ENCODE data around the gene FOXO3. TPM values are rescaled to one million over a fixed set of nuclear protein-coding genes. Genes with fewer than 3 reads are reported as not detected.
A peak's percentile ranks its signal among the peaks of the same experiment; 100 is the strongest.

FOXO3 gene
- total RNA-seq, 3 donors from 2014 or later (not counting 1 experiment from before 2014, with no cell fraction given): 43.1 to 70.4 (median 51.3) TPM

DNA sequence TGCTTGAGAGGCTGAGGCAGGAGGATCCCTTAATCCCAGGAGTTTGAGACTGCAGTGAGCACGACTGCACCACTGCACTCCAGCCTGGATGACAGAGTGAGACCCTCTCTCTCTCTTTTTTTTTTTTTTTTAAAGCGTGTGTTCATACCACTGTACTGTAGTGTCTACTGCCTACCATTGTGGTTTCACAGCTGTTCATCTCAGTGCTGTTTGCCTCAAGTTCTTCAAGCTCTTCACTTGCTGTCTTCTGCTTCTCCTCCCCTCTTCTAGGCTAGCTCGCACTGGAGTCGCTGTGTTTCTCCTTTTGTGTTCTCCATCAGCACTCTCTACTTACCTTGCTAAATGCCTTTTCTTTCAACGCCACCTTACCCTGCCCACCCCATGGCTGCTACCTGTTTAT, 7.4 kb downstream of the FOXO3 start:
- Histone ChIP-seq H3K27me3 (ENCODE audit: control insufficient read depth, insufficient read depth, low read length) (no peaks in the 10 kb centered on the region), H3K4me3 (ENCODE audit: low read length) (no peak overlapping the region), H3K36me3 (ENCODE audit: control insufficient read depth, insufficient read depth, low read length) (peaks cover 33% of the 10 kb centered on the region), H3K9me3 (ENCODE audit: control insufficient read depth, insufficient read depth, low read length) (no peaks in the 10 kb centered on the region), H3K27ac (ENCODE audit: low read length) (no peak overlapping the region), H3K4me1 (ENCODE audit: control insufficient read depth, insufficient read depth, low read length) (peaks cover 25% of the 10 kb centered on the region)
- intact Hi-C loops (cut with micrococcal nuclease): loop anchor here (1.0 to 5.0 kb wide), 3 partner anchors 8 to 69 kb away; partner anchors contain the start of gene FOXO3
- no peak for DNase-seq
- WGBS (ENCODE audit: insufficient coverage): 31% methylated on average over 4 of the region's 5 CpGs
- peak; percentile 67 to 81 (median 73) for ATAC-seq
- Mint-ChIP-seq H3K9me3 (no peaks in the 10 kb centered on the region), H3K4me1 (peaks cover 72 to 75% of the 10 kb centered on the region in 2 donors), H3K36me3 (peaks cover 10% of the 10 kb centered on the region), H3K27me3 (ENCODE audit: low read depth in 2 of 2) (no peaks in the 10 kb centered on the region), H3K27ac (peak overlapping the region; percentile 60 to 66), H3K4me3 (peak overlapping the region; percentile 79)
- TF ChIP-seq, protein P1, sequence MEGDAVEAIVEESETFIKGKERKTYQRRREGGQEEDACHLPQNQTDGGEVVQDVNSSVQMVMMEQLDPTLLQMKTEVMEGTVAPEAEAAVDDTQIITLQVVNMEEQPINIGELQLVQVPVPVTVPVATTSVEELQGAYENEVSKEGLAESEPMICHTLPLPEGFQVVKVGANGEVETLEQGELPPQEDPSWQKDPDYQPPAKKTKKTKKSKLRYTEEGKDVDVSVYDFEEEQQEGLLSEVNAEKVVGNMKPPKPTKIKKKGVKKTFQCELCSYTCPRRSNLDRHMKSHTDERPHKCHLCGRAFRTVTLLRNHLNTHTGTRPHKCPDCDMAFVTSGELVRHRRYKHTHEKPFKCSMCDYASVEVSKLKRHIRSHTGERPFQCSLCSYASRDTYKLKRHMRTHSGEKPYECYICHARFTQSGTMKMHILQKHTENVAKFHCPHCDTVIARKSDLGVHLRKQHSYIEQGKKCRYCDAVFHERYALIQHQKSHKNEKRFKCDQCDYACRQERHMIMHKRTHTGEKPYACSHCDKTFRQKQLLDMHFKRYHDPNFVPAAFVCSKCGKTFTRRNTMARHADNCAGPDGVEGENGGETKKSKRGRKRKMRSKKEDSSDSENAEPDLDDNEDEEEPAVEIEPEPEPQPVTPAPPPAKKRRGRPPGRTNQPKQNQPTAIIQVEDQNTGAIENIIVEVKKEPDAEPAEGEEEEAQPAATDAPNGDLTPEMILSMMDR (IDR thresholded peaks at IDR 0.05): no peak

DNA sequence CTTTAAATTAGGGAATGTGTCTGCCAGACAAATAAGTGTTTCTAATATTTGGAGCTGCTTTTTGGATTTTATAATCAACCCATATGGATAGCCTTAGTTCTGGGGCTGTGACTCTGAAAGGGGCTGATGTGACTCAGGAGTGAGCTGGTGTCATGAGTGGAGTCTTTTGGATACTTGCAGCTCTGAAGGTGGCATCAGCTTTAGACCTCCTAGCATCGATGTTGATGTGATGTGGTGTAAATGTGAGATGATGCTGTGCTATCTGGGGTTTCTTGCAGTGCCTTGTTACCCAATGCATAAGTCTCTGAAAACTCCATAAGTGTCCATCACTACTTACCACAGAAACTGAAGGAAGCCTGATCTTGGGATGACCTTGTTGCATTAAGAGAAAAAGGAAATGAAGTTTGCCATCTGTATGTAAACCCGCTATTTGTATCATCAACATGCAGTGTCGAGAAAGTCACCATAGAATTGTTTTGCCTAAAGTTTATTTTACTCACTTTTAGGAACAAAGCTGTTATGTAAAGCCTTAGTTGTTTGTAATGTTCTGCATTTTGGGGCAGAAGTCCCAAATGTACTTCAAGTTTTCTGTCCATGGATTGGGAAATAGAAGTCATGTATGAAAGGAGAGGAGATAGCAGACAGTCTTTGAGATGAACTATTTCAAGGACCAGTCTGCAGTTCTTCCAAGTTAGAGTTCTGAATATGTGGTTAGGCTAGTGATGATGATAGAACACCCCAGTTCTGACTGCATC, 8.0 kb downstream of the FOXO3 start:
- no peak overlapping the region for H3K4me3 ChIP-seq (ENCODE audit: low read length)
- Mint-ChIP-seq H3K4me3 (peak overlapping the region; percentile 79), H3K9me3 (no peaks in the 10 kb centered on the region), H3K36me3 (peaks cover 10% of the 10 kb centered on the region), H3K27ac (peak overlapping the region; percentile 60 to 66), H3K4me1 (peaks cover 68 to 70% of the 10 kb centered on the region in 2 donors), H3K27me3 (ENCODE audit: low read depth in 2 of 2) (no peaks in the 10 kb centered on the region)
- no peak for DNase-seq
- H3K27ac ChIP-seq (ENCODE audit: low read length): no peak overlapping the region
- no peaks in the 10 kb centered on the region for H3K9me3 ChIP-seq (ENCODE audit: control insufficient read depth, insufficient read depth, low read length)
- ATAC-seq: peak; percentile 39 to 59 (median 46)
- peaks cover 33% of the 10 kb centered on the region for H3K36me3 ChIP-seq (ENCODE audit: control insufficient read depth, insufficient read depth, low read length)
- H3K27me3 ChIP-seq (ENCODE audit: control insufficient read depth, insufficient read depth, low read length): no peaks in the 10 kb centered on the region
- H3K4me1 ChIP-seq (ENCODE audit: control insufficient read depth, insufficient read depth, low read length): peaks cover 25% of the 10 kb centered on the region
- intact Hi-C loops (cut with micrococcal nuclease): loop anchor here (1.0 to 5.0 kb wide), 3 partner anchors 8 to 69 kb away; partner anchors contain the start of gene FOXO3
- TF ChIP-seq, protein P1 (IDR thresholded peaks at IDR 0.05): no peak
- 81% methylated on average over 3 of the region's 3 CpGs for WGBS (ENCODE audit: insufficient coverage)

DNA sequence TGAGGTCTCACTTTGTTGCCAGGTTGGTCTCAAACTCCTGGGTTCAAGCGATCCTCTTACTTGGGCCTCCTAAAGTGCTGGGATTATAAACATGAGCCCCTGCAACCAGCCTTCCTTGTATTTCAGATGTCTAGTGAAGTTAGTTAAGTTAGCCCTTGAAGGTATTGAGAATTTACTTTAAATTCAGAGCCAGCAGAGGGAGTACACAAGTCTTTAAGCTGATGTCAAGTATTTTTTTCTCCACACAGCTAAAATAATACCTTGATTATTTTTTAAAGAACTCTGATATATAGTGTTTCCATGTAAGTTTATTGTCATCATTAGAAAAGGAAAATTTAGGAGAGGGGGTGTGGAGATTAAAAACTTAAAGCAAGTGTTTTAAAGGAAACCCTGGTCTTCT, 9.8 kb downstream of the FOXO3 start:
- H3K36me3 Mint-ChIP-seq: peaks cover 10% of the 10 kb centered on the region
- no peak overlapping the region for H3K27ac Mint-ChIP-seq
- no peaks in the 10 kb centered on the region for H3K9me3 Mint-ChIP-seq
- no peak overlapping the region for H3K4me3 Mint-ChIP-seq
- Histone ChIP-seq H3K9me3 (ENCODE audit: control insufficient read depth, insufficient read depth, low read length) (no peaks in the 10 kb centered on the region), H3K27ac (ENCODE audit: low read length) (no peak overlapping the region), H3K4me1 (ENCODE audit: control insufficient read depth, insufficient read depth, low read length) (peaks cover 22% of the 10 kb centered on the region), H3K36me3 (ENCODE audit: control insufficient read depth, insufficient read depth, low read length) (peaks cover 33% of the 10 kb centered on the region), H3K27me3 (ENCODE audit: control insufficient read depth, insufficient read depth, low read length) (no peaks in the 10 kb centered on the region), H3K4me3 (ENCODE audit: low read length) (no peak overlapping the region)
- ATAC-seq (no peak), DNase-seq (no peak)
- TF ChIP-seq, protein P1 (IDR thresholded peaks at IDR 0.05): no peak
- no peaks in the 10 kb centered on the region for H3K27me3 Mint-ChIP-seq (ENCODE audit: low read depth in 2 of 2)
- peaks cover 66 to 67% of the 10 kb centered on the region in 2 donors for H3K4me1 Mint-ChIP-seq
- WGBS (ENCODE audit: insufficient coverage): 100% methylated on average over 1 of the region's 1 CpG
- intact Hi-C loops (cut with micrococcal nuclease): no loop called here
